Ascending aorta (tissue), 2 donors: ENCODE measurements around the gene KRT71. TPM values are rescaled to one million over a fixed set of nuclear protein-coding genes. Genes with fewer than 3 reads are reported as not detected.

ENCODE experiments used
- DNase-seq, 2 donors: peaks; one replicate each; pipeline ENCODE4 v3.0.0-alpha.2; 2019; ENCODE audit warnings: low spot score in 2 of 2
- H3K27ac ChIP-seq, 2 donors: fragments of 200-600 bp; sonication (generic); one replicate each; pipeline ENCODE4 v1.5.1; 2016 to 2017; ENCODE audit warnings: mild to moderate bottlenecking in 1 of 2
- H3K27me3 ChIP-seq: fragments of 200-600 bp; sonication (generic); one replicate; pipeline ENCODE4 v1.5.1; 2017
- H3K36me3 ChIP-seq, 2 donors: fragments of 200-600 bp; sonication (generic); one replicate each; pipeline ENCODE4 v1.5.1; 2016
- H3K4me1 ChIP-seq, 2 donors: fragments of 200-600 bp; sonication (generic); one replicate each; pipeline ENCODE4 v1.5.1; 2016 to 2017; ENCODE audit warnings: mild to moderate bottlenecking in 1 of 2
- H3K4me3 ChIP-seq, 2 donors: fragments of 200-600 bp; sonication (generic); one replicate each; pipeline ENCODE4 v1.5.1; 2016 to 2017; ENCODE audit warnings: mild to moderate bottlenecking in 1 of 2
- H3K9me3 ChIP-seq, 2 donors: fragments of 200-600 bp; sonication (generic); one replicate each; pipeline ENCODE4 v1.5.1; 2016
- CTCF ChIP-seq, 3 experiments: fragments of 200-600 bp in 2 of 3; fragments of 450-650 bp in 1 of 3; sonication (generic) in 2 of 3; IDR thresholded peaks; one replicate each; pipeline ENCODE4 v1.5.1; 2016 to 2019; ENCODE audit warnings: antibody characterized with exemption in 3 of 3, mild to moderate bottlenecking in 1 of 3, moderate library complexity in 1 of 3
- intact Hi-C: fragments of 100-400 bp; cut with DNase I; formaldehyde crosslinking; loops from one replicate; pipeline ENCODE4 v1.15.1; 2023
- total RNA-seq: library from RNA; depleted of rRNA; stranded (reverse); fragments of >200 nt; gene quantifications from one replicate; pipeline ENCODE4 v1.1.0, GENCODE V29; 2016

Gene KRT71
- total RNA-seq, 1 donor from 2014 or later = not detected

GRCh38 chr12:52517888-52518287 lies 35.1 kb downstream of the KRT71 start:
- no peaks in the 10 kb centered on the region for H3K36me3 ChIP-seq
- no peaks in the 10 kb centered on the region for H3K4me1 ChIP-seq
- no peak for TF ChIP-seq CTCF (IDR thresholded peaks at IDR 0.05)
- DNase-seq = no peak
- no peaks in the 10 kb centered on the region for H3K27me3 ChIP-seq
- intact Hi-C loops = no loop called here
- no peaks in the 10 kb centered on the region for H3K9me3 ChIP-seq
- H3K27ac ChIP-seq = no peak overlapping the region
- H3K4me3 ChIP-seq = no peak overlapping the region

- no peaks in the 10 kb centered on the region for H3K36me3 ChIP-seq
- intact Hi-C loops = no loop called here
- H3K27ac ChIP-seq = no peak overlapping the region
- no peaks in the 10 kb centered on the region for H3K9me3 ChIP-seq
- no peak for TF ChIP-seq CTCF (IDR thresholded peaks at IDR 0.05)
- no peak overlapping the region for H3K4me3 ChIP-seq
- no peak for DNase-seq
- no peaks in the 10 kb centered on the region for H3K27me3 ChIP-seq
- no peaks in the 10 kb centered on the region for H3K4me1 ChIP-seq
These were observed 35.7 kb downstream of the KRT71 start for GRCh38 chr12:52517005-52517835.

GRCh38 chr12:52515927-52516831 lies 36.8 kb downstream of the KRT71 start:
- H3K27ac ChIP-seq = no peak overlapping the region
- no peaks in the 10 kb centered on the region for H3K4me1 ChIP-seq
- no peaks in the 10 kb centered on the region for H3K36me3 ChIP-seq
- intact Hi-C loops = no loop called here
- no peaks in the 10 kb centered on the region for H3K27me3 ChIP-seq
- no peak for DNase-seq
- peaks cover 0 to 2% of the 10 kb centered on the region in 2 donors for H3K9me3 ChIP-seq
- no peak for TF ChIP-seq CTCF (IDR thresholded peaks at IDR 0.05)
- no peak overlapping the region for H3K4me3 ChIP-seq

- no peak for DNase-seq
- intact Hi-C loops = no loop called here
- H3K4me3 ChIP-seq = no peak overlapping the region
- no peaks in the 10 kb centered on the region for H3K27me3 ChIP-seq
- no peak overlapping the region for H3K27ac ChIP-seq
- no peaks in the 10 kb centered on the region for H3K36me3 ChIP-seq
- H3K9me3 ChIP-seq = peaks cover 0 to 6% of the 10 kb centered on the region in 2 donors
- no peak for TF ChIP-seq CTCF (IDR thresholded peaks at IDR 0.05)
- no peaks in the 10 kb centered on the region for H3K4me1 ChIP-seq
These were observed 37.7 kb downstream of the KRT71 start for GRCh38 chr12:52515319-52515646.

- Histone ChIP-seq H3K9me3 (peaks cover 0 to 6% of the 10 kb centered on the region in 2 donors), H3K36me3 (no peaks in the 10 kb centered on the region), H3K4me3 (no peak overlapping the region), H3K27ac (no peak overlapping the region), H3K27me3 (no peaks in the 10 kb centered on the region), H3K4me1 (no peaks in the 10 kb centered on the region)
- intact Hi-C loops = no loop called here
- no peak for DNase-seq
- no peak for TF ChIP-seq CTCF (IDR thresholded peaks at IDR 0.05)
These were observed 38.2 kb downstream of the KRT71 start for GRCh38 chr12:52514471-52515318.
